ENCODE results near the gene UMAD1.
"Not testable (repeated sequence)": the region's sequence is repeated elsewhere in the genome, so short reads cannot be mapped to it uniquely, and the experiment has no call there.

The UMAD1 gene

GRCh38 chr7:7673240-7673550 is 32.6 kb downstream of the UMAD1 start:
- TF ChIP-seq CTCF (conservative IDR thresholded peaks at IDR 0.05; ENCODE audit: low read depth, low read length), result no peak
- H3K4me3 ChIP-seq (ENCODE audit: low read depth, low read length), result no peak overlapping the region
- DNase-seq (ENCODE audit: low read depth), result no peak

GRCh38 chr7:7675686-7676085 is 35.1 kb downstream of the UMAD1 start:
- DNase-seq (ENCODE audit: low read depth), result no peak
- no peak for TF ChIP-seq CTCF (conservative IDR thresholded peaks at IDR 0.05; ENCODE audit: low read depth, low read length)
- no peak overlapping the region for H3K4me3 ChIP-seq (ENCODE audit: low read depth, low read length)

GRCh38 chr7:7679640-7680039 is 39.1 kb downstream of the UMAD1 start:
- H3K4me3 ChIP-seq (ENCODE audit: low read depth, low read length); DNase-seq (ENCODE audit: low read depth): not testable (repeated sequence)

- TF ChIP-seq CTCF (conservative IDR thresholded peaks at IDR 0.05; ENCODE audit: low read depth, low read length), result peak; percentile 59
- DNase-seq (ENCODE audit: low read depth), result peak; percentile 85
- no peak overlapping the region for H3K4me3 ChIP-seq (ENCODE audit: low read depth, low read length)
Measured at GRCh38 chr7:7681191-7681935, 40.8 kb downstream of the UMAD1 start.

- TF ChIP-seq CTCF (conservative IDR thresholded peaks at IDR 0.05; ENCODE audit: low read depth, low read length), result no peak
- H3K4me3 ChIP-seq (ENCODE audit: low read depth, low read length), result no peak overlapping the region
Measured at GRCh38 chr7:7681936-7682329, 41.4 kb downstream of the UMAD1 start.

GRCh38 chr7:7682861-7683260 is 42.3 kb downstream of the UMAD1 start:
- H3K4me3 ChIP-seq (ENCODE audit: low read depth, low read length), result no peak overlapping the region
- DNase-seq (ENCODE audit: low read depth), result no peak
- no peak for TF ChIP-seq CTCF (conservative IDR thresholded peaks at IDR 0.05; ENCODE audit: low read depth, low read length)

More at GRCh38 chr7:7681936-7682329, 41.4 kb downstream of the UMAD1 start:
- DNase-seq (ENCODE audit: low read depth), result no peak

GRCh38 chr7:7686811-7687508 is 46.4 kb downstream of the UMAD1 start:
- peak; percentile 42 for DNase-seq (ENCODE audit: low read depth)
- H3K4me3 ChIP-seq (ENCODE audit: low read depth, low read length), result no peak overlapping the region
- TF ChIP-seq CTCF (conservative IDR thresholded peaks at IDR 0.05; ENCODE audit: low read depth, low read length), result no peak

Data from choroid plexus epithelial cell (primary cell).